Duodenal mucosa (tissue), 2 donors: ENCODE data around the gene EIF2AK2.

Experiments
- H3K27ac ChIP-seq: one replicate; pipeline ENCODE4 v1.7.0; 2013; ENCODE audit warnings: low read depth, low read length
- H3K27me3 ChIP-seq, 2 donors: one replicate each; pipeline ENCODE4 v1.7.0; 2013; ENCODE audit warnings: low read length in 2 of 2, control low read depth in 1 of 2; ENCODE audit not compliant: insufficient read depth in 2 of 2, control insufficient read depth in 1 of 2
- H3K36me3 ChIP-seq, 2 donors: one replicate each; pipeline ENCODE4 v1.7.0; 2013; ENCODE audit warnings: low read length in 2 of 2, control low read depth in 1 of 2; ENCODE audit not compliant: insufficient read depth in 2 of 2, control insufficient read depth in 1 of 2
- H3K4me1 ChIP-seq, 2 donors: one replicate each; pipeline ENCODE4 v1.7.0; 2013; ENCODE audit warnings: low read length in 2 of 2, control low read depth in 1 of 2; ENCODE audit not compliant: insufficient read depth in 2 of 2, control insufficient read depth in 1 of 2
- H3K4me3 ChIP-seq, 2 donors: one replicate each; pipeline ENCODE4 v1.7.0; 2013; ENCODE audit warnings: low read length in 2 of 2, low read depth in 1 of 2
- H3K9ac ChIP-seq, 2 donors: one replicate each; pipeline ENCODE4 v1.7.0; 2013; ENCODE audit warnings: low read length in 2 of 2, low read depth in 1 of 2
- H3K9me3 ChIP-seq, 2 donors: one replicate each; pipeline ENCODE4 v1.7.0; 2013; ENCODE audit warnings: low read length in 2 of 2, control low read depth in 1 of 2; ENCODE audit not compliant: control insufficient read depth in 1 of 2

EIF2AK2 gene

GRCh38 chr2:37146062-37146461, 10.7 kb downstream of the EIF2AK2 start:
- Histone ChIP-seq H3K36me3 (peaks cover 16 to 54% of the 10 kb centered on the region in 2 donors), H3K27ac (no peak overlapping the region), H3K4me3 (no peak overlapping the region), H3K4me1 (peaks cover 6 to 12% of the 10 kb centered on the region in 2 donors), H3K27me3 (no peaks in the 10 kb centered on the region), H3K9me3 (no peaks in the 10 kb centered on the region), H3K9ac (no peak overlapping the region)

GRCh38 chr2:37143974-37144373, 12.8 kb downstream of the EIF2AK2 start:
- Histone ChIP-seq H3K27me3 (no peaks in the 10 kb centered on the region), H3K4me1 (peaks cover 4 to 6% of the 10 kb centered on the region in 2 donors), H3K9ac (no peak overlapping the region), H3K36me3 (peaks cover 23 to 57% of the 10 kb centered on the region in 2 donors), H3K9me3 (no peaks in the 10 kb centered on the region), H3K4me3 (no peak overlapping the region), H3K27ac (no peak overlapping the region)

- peaks cover 21 to 65% of the 10 kb centered on the region in 2 donors for H3K36me3 ChIP-seq
- no peaks in the 10 kb centered on the region for H3K27me3 ChIP-seq
- H3K9me3 ChIP-seq = no peaks in the 10 kb centered on the region
- no peaks in the 10 kb centered on the region for H3K4me1 ChIP-seq
- H3K4me3 ChIP-seq = no peak overlapping the region
- no peak overlapping the region for H3K27ac ChIP-seq
- no peak overlapping the region for H3K9ac ChIP-seq
These were observed 14.2 kb downstream of the EIF2AK2 start for GRCh38 chr2:37142546-37142945.

- Histone ChIP-seq H3K4me1 (no peaks in the 10 kb centered on the region), H3K36me3 (peaks cover 31 to 87% of the 10 kb centered on the region in 2 donors), H3K9me3 (no peaks in the 10 kb centered on the region), H3K4me3 (no peak overlapping the region), H3K27me3 (no peaks in the 10 kb centered on the region), H3K9ac (no peak overlapping the region), H3K27ac (no peak overlapping the region)
These were observed 23.9 kb downstream of the EIF2AK2 start for GRCh38 chr2:37132914-37133313.

- H3K4me1 ChIP-seq = no peaks in the 10 kb centered on the region
- no peak overlapping the region for H3K9ac ChIP-seq
- H3K27me3 ChIP-seq = no peaks in the 10 kb centered on the region
- no peaks in the 10 kb centered on the region for H3K9me3 ChIP-seq
- no peak overlapping the region for H3K27ac ChIP-seq
- peaks cover 19 to 48% of the 10 kb centered on the region in 2 donors for H3K36me3 ChIP-seq
- H3K4me3 ChIP-seq = no peak overlapping the region
These were observed 31.4 kb downstream of the EIF2AK2 start for GRCh38 chr2:37125416-37125815.

GRCh38 chr2:37119157-37119556, 37.6 kb downstream of the EIF2AK2 start:
- H3K9me3 ChIP-seq = no peaks in the 10 kb centered on the region
- no peak overlapping the region for H3K27ac ChIP-seq
- H3K27me3 ChIP-seq = no peaks in the 10 kb centered on the region
- H3K9ac ChIP-seq = no peak overlapping the region
- H3K4me1 ChIP-seq = no peaks in the 10 kb centered on the region
- peaks cover 16 to 60% of the 10 kb centered on the region in 2 donors for H3K36me3 ChIP-seq
- H3K4me3 ChIP-seq = no peak overlapping the region

GRCh38 chr2:37117566-37117965, 39.2 kb downstream of the EIF2AK2 start:
- no peaks in the 10 kb centered on the region for H3K27me3 ChIP-seq
- H3K27ac ChIP-seq = no peak overlapping the region
- no peak overlapping the region for H3K9ac ChIP-seq
- no peaks in the 10 kb centered on the region for H3K9me3 ChIP-seq
- no peak overlapping the region for H3K4me3 ChIP-seq
- no peaks in the 10 kb centered on the region for H3K4me1 ChIP-seq
- peaks cover 16 to 58% of the 10 kb centered on the region in 2 donors for H3K36me3 ChIP-seq

- Histone ChIP-seq H3K36me3 (peaks cover 16 to 57% of the 10 kb centered on the region in 2 donors), H3K27me3 (no peaks in the 10 kb centered on the region), H3K9me3 (no peaks in the 10 kb centered on the region), H3K4me1 (no peaks in the 10 kb centered on the region), H3K27ac (no peak overlapping the region), H3K4me3 (no peak overlapping the region), H3K9ac (no peak overlapping the region)
These were observed 44.8 kb downstream of the EIF2AK2 start for GRCh38 chr2:37111958-37112357.

GRCh38 chr2:37110306-37111212, 46.2 kb downstream of the EIF2AK2 start:
- Histone ChIP-seq H3K27ac (no peak overlapping the region), H3K9ac (no peak overlapping the region), H3K36me3 (peaks cover 17 to 57% of the 10 kb centered on the region in 2 donors), H3K9me3 (no peaks in the 10 kb centered on the region), H3K4me3 (no peak overlapping the region), H3K27me3 (no peaks in the 10 kb centered on the region), H3K4me1 (no peaks in the 10 kb centered on the region)

GRCh38 chr2:37109523-37109922, 47.3 kb downstream of the EIF2AK2 start:
- Histone ChIP-seq H3K27ac (no peak overlapping the region), H3K9me3 (no peaks in the 10 kb centered on the region), H3K4me1 (no peaks in the 10 kb centered on the region), H3K36me3 (peaks cover 14 to 53% of the 10 kb centered on the region in 2 donors), H3K4me3 (no peak overlapping the region), H3K27me3 (no peaks in the 10 kb centered on the region), H3K9ac (no peak overlapping the region)
